ENCODE measurements around the gene ZNF365. TPM values are rescaled to one million over a fixed set of nuclear protein-coding genes. Genes with fewer than 3 reads are reported as not detected.

Gene ZNF365
- total RNA-seq = 1 to 10 TPM in 2 of 4 donors, under 1 TPM in 1, not detected in 1; 0.21 to 1.7 (median 1.5) TPM

GRCh38 chr10:62373995-62374861 lies at the start of gene ZNF365:
Gene ZNF365, plus strand, starts transcription at chr10:62374369. Its CDS starts 1,825 bp downstream, at chr10:62376194.
- TF ChIP-seq CTCF (IDR thresholded peaks at IDR 0.05) (no peak), POLR2A (IDR thresholded peaks at IDR 0.05) (no peak), EP300 (IDR thresholded peaks at IDR 0.05) (no peak)
- H3K36me3 ChIP-seq = no peaks in the 10 kb centered on the region
- no peaks in the 10 kb centered on the region for H3K9me3 ChIP-seq
- 1 to 3% methylated on average over 9 to 65 of the region's 73 CpGs for WGBS, 2 donors
- peaks cover 0 to 12% (median 4%) of the 10 kb centered on the region in 4 donors for H3K4me1 ChIP-seq
- H3K27ac ChIP-seq = no peak within 1 kb of the TSS
- no peak for DNase-seq (ENCODE audit: low spot score in 2 of 2)
- H3K4me3 ChIP-seq = peak within 1 kb of the TSS; percentile 23 to 62 (median 44)
- H3K27me3 ChIP-seq = no peaks in the 10 kb centered on the region

DNA sequence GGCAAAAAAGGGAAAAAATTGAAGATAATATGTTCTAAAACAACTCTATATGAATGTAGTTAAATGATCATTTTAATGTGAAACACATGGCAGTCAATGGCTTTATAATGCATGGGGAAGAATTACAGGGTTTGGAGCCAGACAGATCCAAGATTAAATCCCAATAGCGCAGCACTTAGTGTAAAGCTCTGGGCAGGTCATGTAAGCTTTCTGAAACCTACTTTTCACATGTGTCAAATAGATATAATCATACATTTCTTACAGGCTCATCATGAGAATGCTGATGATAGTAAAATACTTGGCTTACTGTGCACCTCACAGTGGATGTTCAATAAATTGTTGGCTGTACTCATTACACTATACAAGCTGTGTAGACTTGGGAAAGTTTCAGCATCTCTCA lies 48.0 kb upstream of the ZNF365 start:
- Histone ChIP-seq H3K27ac (no peak overlapping the region), H3K4me3 (no peak overlapping the region), H3K4me1 (no peaks in the 10 kb centered on the region), H3K36me3 (no peaks in the 10 kb centered on the region), H3K9me3 (peaks cover 0 to 10% (median 0%) of the 10 kb centered on the region in 4 donors), H3K27me3 (no peaks in the 10 kb centered on the region)
- WGBS, 2 donors = 61 to 67% methylated on average over 1 of the region's 1 CpG
- TF ChIP-seq POLR2A (IDR thresholded peaks at IDR 0.05) (no peak), CTCF (IDR thresholded peaks at IDR 0.05) (no peak), EP300 (IDR thresholded peaks at IDR 0.05) (no peak)
- no peak for DNase-seq (ENCODE audit: low spot score in 2 of 2)

- Histone ChIP-seq H3K4me3 (no peak overlapping the region), H3K27me3 (no peaks in the 10 kb centered on the region), H3K27ac (no peak overlapping the region), H3K9me3 (peaks cover 0 to 10% (median 0%) of the 10 kb centered on the region in 4 donors), H3K36me3 (no peaks in the 10 kb centered on the region), H3K4me1 (no peaks in the 10 kb centered on the region)
- TF ChIP-seq CTCF (IDR thresholded peaks at IDR 0.05) (no peak), EP300 (IDR thresholded peaks at IDR 0.05) (no peak), POLR2A (IDR thresholded peaks at IDR 0.05) (no peak)
- no peak for DNase-seq (ENCODE audit: low spot score in 2 of 2)
- 69 to 71% methylated on average over 3 of the region's 3 CpGs for WGBS, 2 donors
Measured at GRCh38 chr10:62327885-62328284, 46.3 kb upstream of the ZNF365 start.

DNA sequence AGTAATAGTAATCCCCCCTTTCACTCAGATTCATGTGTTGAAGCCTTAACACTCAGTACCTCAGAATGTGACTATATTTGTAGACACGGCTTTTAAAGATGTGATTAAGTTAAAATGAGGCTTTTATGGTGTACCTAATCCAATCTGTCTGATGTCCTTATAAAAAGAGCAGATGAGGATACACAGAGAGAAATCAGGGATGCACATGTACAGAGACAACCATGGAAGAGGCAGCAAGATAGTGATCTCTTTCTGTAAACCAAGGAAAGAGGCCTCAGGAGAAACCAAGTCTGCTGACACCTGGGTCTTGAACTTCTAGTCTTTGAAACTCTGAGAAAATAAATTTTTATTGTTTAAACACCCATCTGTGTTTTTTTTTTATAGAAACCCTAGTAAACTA lies 44.0 kb upstream of the ZNF365 start:
- 81 to 96% methylated on average over 1 of the region's 1 CpG for WGBS, 2 donors
- no peaks in the 10 kb centered on the region for H3K9me3 ChIP-seq
- no peaks in the 10 kb centered on the region for H3K27me3 ChIP-seq
- no peaks in the 10 kb centered on the region for H3K36me3 ChIP-seq
- no peak overlapping the region for H3K27ac ChIP-seq
- TF ChIP-seq CTCF (IDR thresholded peaks at IDR 0.05) (no peak), EP300 (IDR thresholded peaks at IDR 0.05) (no peak), POLR2A (IDR thresholded peaks at IDR 0.05) (no peak)
- DNase-seq (ENCODE audit: low spot score in 2 of 2) = no peak
- no peak overlapping the region for H3K4me3 ChIP-seq
- no peaks in the 10 kb centered on the region for H3K4me1 ChIP-seq

GRCh38 chr10:62332406-62332805 lies 41.8 kb upstream of the ZNF365 start:
- H3K27ac ChIP-seq = no peak overlapping the region
- no peaks in the 10 kb centered on the region for H3K4me1 ChIP-seq
- TF ChIP-seq CTCF (IDR thresholded peaks at IDR 0.05) (no peak), EP300 (IDR thresholded peaks at IDR 0.05) (no peak), POLR2A (IDR thresholded peaks at IDR 0.05) (no peak)

More at GRCh38 chr10:62332406-62332805, 41.8 kb upstream of the ZNF365 start:
- H3K36me3 ChIP-seq = no peaks in the 10 kb centered on the region
- H3K27me3 ChIP-seq = no peaks in the 10 kb centered on the region
- no peak for DNase-seq (ENCODE audit: low spot score in 2 of 2)
- no peaks in the 10 kb centered on the region for H3K9me3 ChIP-seq
- no peak overlapping the region for H3K4me3 ChIP-seq

All from tibial nerve (tissue), 4 donors.